Hepatocyte (in vitro differentiated cells): ENCODE measurements around the gene KIF15. TPM values are rescaled to one million over a fixed set of nuclear protein-coding genes. Genes with fewer than 3 reads are reported as not detected.

ENCODE experiments used
- DNase-seq: peaks from one replicate; pipeline ENCODE4 v3.0.0-alpha.2; 2016; ENCODE audit warnings: low spot score
- H2AFZ ChIP-seq: fragments of 200-600 bp; sonication (generic); 2 replicates; pipeline ENCODE4 v1.6.0; 2016; ENCODE audit warnings: antibody characterized with exemption, mild to moderate bottlenecking
- H3K27ac ChIP-seq: fragments of 200-600 bp; sonication (generic); 2 replicates; pipeline ENCODE4 v1.5.1; 2016; ENCODE audit warnings: mild to moderate bottlenecking
- H3K27me3 ChIP-seq: fragments of 200-600 bp; sonication (generic); 2 replicates; pipeline ENCODE4 v1.6.1; 2016
- H3K36me3 ChIP-seq: fragments of 200-600 bp; sonication (generic); replicated peaks from 2 replicates; pipeline ENCODE4 v1.5.1; 2016; ENCODE audit warnings: low read depth; ENCODE audit not compliant: insufficient read depth
- H3K4me1 ChIP-seq: fragments of 200-600 bp; sonication (generic); 2 replicates; pipeline ENCODE4 v1.5.1; 2016; ENCODE audit warnings: mild to moderate bottlenecking, moderate library complexity; ENCODE audit not compliant: insufficient read depth
- H3K4me2 ChIP-seq: fragments of 200-600 bp; sonication (generic); 2 replicates; pipeline ENCODE4 v1.6.0; 2016
- H3K4me3 ChIP-seq: fragments of 200-600 bp; sonication (generic); 2 replicates; pipeline ENCODE4 v1.5.1; 2016; ENCODE audit warnings: mild to moderate bottlenecking
- H3K79me2 ChIP-seq: fragments of 200-600 bp; sonication (generic); 2 replicates; pipeline ENCODE4 v1.6.0; 2017; ENCODE audit warnings: mild to moderate bottlenecking
- H3K9me2 ChIP-seq: fragments of 200-600 bp; sonication (generic); replicated peaks from 2 replicates; pipeline ENCODE4 v1.6.0; 2017; ENCODE audit warnings: mild to moderate bottlenecking; ENCODE audit not compliant: insufficient read depth
- H3K9me3 ChIP-seq: fragments of 200-600 bp; sonication (generic); 2 replicates; pipeline ENCODE4 v1.5.1; 2016; ENCODE audit warnings: low read depth, mild to moderate bottlenecking
- H4K20me1 ChIP-seq: fragments of 200-600 bp; sonication (generic); 2 replicates; pipeline ENCODE4 v1.6.0; 2016; ENCODE audit warnings: mild to moderate bottlenecking; ENCODE audit not compliant: insufficient read depth, poor library complexity, severe bottlenecking
- EZH2 ChIP-seq: fragments of 200-600 bp; sonication (generic); IDR thresholded peaks from 2 replicates; pipeline ENCODE4 v1.6.1; 2016; ENCODE audit warnings: antibody characterized with exemption, mild to moderate bottlenecking, borderline replicate concordance
- EZH2phosphoT487 ChIP-seq: fragments of 200-600 bp; sonication (generic); IDR thresholded peaks from one replicate; pipeline ENCODE4 v1.6.1; 2018; ENCODE audit warnings: antibody characterized with exemption, mild to moderate bottlenecking, low read depth, moderate library complexity; ENCODE audit not compliant: unreplicated experiment, severe bottlenecking
- WGBS: methylation state at CpG from one replicate; pipeline ENCODE4 v1.1.6; 2016; ENCODE audit warnings: low lambda C conversion rate; ENCODE audit errors: missing lambda C conversion rate; 5-methylcytosine and 5-hydroxymethylcytosine counted together
- polyA plus RNA-seq: library from polyadenylated mRNA; unstranded; fragments of >200 nt; fragmentation: Nextera tagmentation; extraction: Ambion mirVana; gene quantifications from 2 replicates; pipeline ENCODE4 v1.2.1, GENCODE V29; 2016
- total RNA-seq: library from RNA; depleted of rRNA; stranded (reverse); fragments of >200 nt; gene quantifications from 2 replicates; pipeline ENCODE4 v1.2.3, GENCODE V29; 2014
- TF ChIP-seq, protein P1 (sequence below): fragments of 200-600 bp; sonication (generic); IDR thresholded peaks from 2 replicates; pipeline ENCODE4 v1.5.1; 2016; ENCODE audit warnings: antibody characterized with exemption, mild to moderate bottlenecking; ENCODE audit not compliant: poor library complexity

Gene KIF15
- total and polyA plus RNA-seq, 2 experiments from 2014 or later = 2.6 to 4.1 TPM

DNA sequence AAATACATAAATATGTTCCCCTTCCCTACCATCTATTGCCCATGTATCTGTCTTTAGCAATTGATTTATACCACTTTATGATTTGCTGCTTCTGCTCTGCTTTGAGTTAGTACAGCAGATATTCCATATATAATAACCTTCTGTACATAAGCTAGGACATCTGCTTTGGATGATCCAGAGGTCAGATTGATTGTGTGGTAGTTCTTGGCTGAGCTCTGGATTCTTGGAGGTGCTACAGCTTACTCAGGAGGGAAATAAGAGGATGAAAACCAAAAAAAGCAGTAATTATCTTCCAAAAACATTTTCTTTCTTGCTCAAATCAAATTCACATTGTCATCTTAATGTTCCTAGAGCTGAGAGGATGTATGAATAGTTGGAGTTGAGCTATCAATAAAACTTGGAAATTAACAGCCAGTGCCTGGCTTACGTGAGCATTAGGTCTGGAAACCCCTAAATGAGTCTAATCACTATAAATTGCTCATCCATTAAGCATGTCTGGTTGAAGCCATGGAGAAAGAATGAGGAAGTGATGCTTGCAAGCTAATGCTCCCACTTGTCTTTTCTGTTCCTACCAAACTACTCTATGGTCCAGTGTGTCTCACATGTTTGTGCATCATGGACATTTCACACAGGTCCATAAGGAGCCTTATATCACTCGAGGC, 63.8 kb downstream of the KIF15 start:
- Histone ChIP-seq H4K20me1 (no peaks in the 10 kb centered on the region), H3K79me2 (no peaks in the 10 kb centered on the region), H3K4me1 (no peaks in the 10 kb centered on the region), H3K27ac (no peak overlapping the region), H3K9me3 (no peaks in the 10 kb centered on the region), H3K36me3 (no peaks in the 10 kb centered on the region), H2AFZ (no peak overlapping the region), H3K4me3 (no peak overlapping the region), H3K9me2 (no peaks in the 10 kb centered on the region), H3K4me2 (no peak overlapping the region), H3K27me3 (no peaks in the 10 kb centered on the region)
- DNase-seq = no peak
- TF ChIP-seq EZH2 (no peak), EZH2phosphoT487 (no peak)
- TF ChIP-seq, protein P1, sequence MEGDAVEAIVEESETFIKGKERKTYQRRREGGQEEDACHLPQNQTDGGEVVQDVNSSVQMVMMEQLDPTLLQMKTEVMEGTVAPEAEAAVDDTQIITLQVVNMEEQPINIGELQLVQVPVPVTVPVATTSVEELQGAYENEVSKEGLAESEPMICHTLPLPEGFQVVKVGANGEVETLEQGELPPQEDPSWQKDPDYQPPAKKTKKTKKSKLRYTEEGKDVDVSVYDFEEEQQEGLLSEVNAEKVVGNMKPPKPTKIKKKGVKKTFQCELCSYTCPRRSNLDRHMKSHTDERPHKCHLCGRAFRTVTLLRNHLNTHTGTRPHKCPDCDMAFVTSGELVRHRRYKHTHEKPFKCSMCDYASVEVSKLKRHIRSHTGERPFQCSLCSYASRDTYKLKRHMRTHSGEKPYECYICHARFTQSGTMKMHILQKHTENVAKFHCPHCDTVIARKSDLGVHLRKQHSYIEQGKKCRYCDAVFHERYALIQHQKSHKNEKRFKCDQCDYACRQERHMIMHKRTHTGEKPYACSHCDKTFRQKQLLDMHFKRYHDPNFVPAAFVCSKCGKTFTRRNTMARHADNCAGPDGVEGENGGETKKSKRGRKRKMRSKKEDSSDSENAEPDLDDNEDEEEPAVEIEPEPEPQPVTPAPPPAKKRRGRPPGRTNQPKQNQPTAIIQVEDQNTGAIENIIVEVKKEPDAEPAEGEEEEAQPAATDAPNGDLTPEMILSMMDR = no peak
- 92% methylated on average over 2 of the region's 2 CpGs for WGBS

DNA sequence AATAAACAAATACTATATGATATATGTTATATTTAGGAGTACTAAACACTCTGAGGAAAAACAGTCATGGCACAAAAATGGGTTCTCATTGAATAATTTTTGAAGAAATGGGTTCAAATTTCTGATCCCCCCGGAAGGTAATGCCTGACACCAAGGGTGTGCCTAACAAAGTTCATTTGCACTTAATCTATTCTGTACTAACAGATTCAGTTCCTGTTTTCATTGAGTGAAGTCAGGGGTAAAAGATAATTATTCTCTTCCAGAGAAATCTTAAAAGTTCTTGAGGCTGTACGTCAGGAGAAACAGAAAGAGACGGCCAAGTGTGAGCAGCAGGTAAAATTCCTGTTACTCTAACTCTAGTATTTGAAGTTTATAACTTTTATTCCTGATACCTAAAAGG, 65.6 kb downstream of the KIF15 start:
- Histone ChIP-seq H3K27me3 (no peaks in the 10 kb centered on the region), H3K36me3 (no peaks in the 10 kb centered on the region), H3K9me2 (no peaks in the 10 kb centered on the region), H3K9me3 (no peaks in the 10 kb centered on the region), H3K27ac (no peak overlapping the region), H4K20me1 (no peaks in the 10 kb centered on the region), H3K4me2 (no peak overlapping the region), H2AFZ (no peak overlapping the region), H3K4me1 (no peaks in the 10 kb centered on the region), H3K79me2 (no peaks in the 10 kb centered on the region), H3K4me3 (no peak overlapping the region)
- WGBS = 96% methylated on average over 3 of the region's 3 CpGs
- no peak for DNase-seq
- TF ChIP-seq, protein P1 = no peak
- no peak for TF ChIP-seq EZH2
- no peak for TF ChIP-seq EZH2phosphoT487

DNA sequence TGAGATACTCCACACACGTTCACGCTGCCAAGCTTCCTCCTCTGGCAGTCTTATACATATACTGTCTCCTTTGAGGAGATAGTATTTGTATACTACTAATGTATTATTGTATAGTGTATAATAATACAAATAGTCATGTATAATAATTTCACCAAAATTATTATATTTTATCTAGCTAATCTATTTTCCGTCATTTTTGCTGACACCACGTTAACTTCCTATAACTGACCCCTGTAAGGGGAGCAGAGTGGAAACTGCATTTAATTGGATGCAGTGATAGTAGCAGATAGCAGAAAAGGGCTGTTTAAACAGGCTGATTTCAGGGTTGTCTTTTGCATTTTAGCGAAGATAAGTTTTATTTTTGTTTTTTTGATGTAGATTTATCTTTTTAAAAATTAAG, 69.6 kb downstream of the KIF15 start:
- Histone ChIP-seq H3K9me3 (no peaks in the 10 kb centered on the region), H3K4me3 (no peak overlapping the region), H4K20me1 (no peaks in the 10 kb centered on the region), H3K9me2 (no peaks in the 10 kb centered on the region), H3K36me3 (no peaks in the 10 kb centered on the region), H3K4me1 (no peaks in the 10 kb centered on the region), H2AFZ (no peak overlapping the region), H3K27ac (no peak overlapping the region), H3K79me2 (no peaks in the 10 kb centered on the region), H3K4me2 (no peak overlapping the region), H3K27me3 (no peaks in the 10 kb centered on the region)
- TF ChIP-seq, protein P1 = no peak
- no peak for TF ChIP-seq EZH2phosphoT487
- TF ChIP-seq EZH2 = no peak
- WGBS = 97% methylated on average over 5 of the region's 5 CpGs
- no peak for DNase-seq
